H9 (cell line): Measurements from ENCODE around the gene RGS6. TPM values are rescaled to one million over a fixed set of nuclear protein-coding genes. Genes with fewer than 3 reads are reported as not detected.

Experiments used
- DNase-seq: peaks from one replicate; pipeline ENCODE4 v3.0.0-alpha.2; 2017
- H2AFZ ChIP-seq: one replicate; pipeline ENCODE4 v1.6.1; 2013; ENCODE audit warnings: mild to moderate bottlenecking, low read length, control low read depth, moderate library complexity
- H2AK5ac ChIP-seq: 2 replicates; pipeline ENCODE4 v1.6.1; 2013; ENCODE audit warnings: low read length, control low read depth, mixed read lengths; ENCODE audit not compliant: insufficient read length
- H2BK120ac ChIP-seq: one replicate; pipeline ENCODE4 v1.6.1; 2013; ENCODE audit warnings: low read depth, mild to moderate bottlenecking, low read length, control low read depth, inconsistent platforms; ENCODE audit not compliant: poor library complexity, severe bottlenecking
- H2BK12ac ChIP-seq: 2 replicates; pipeline ENCODE4 v1.6.1; 2013; ENCODE audit warnings: low read length, control low read depth, mixed read lengths, low read depth; ENCODE audit not compliant: insufficient read length
- H2BK15ac ChIP-seq: 2 replicates; pipeline ENCODE4 v1.6.1; 2013; ENCODE audit warnings: low read depth, low read length, control low read depth
- H2BK20ac ChIP-seq: one replicate; pipeline ENCODE4 v1.6.1; 2013; ENCODE audit warnings: low read depth, mild to moderate bottlenecking, low read length, control low read depth, inconsistent platforms; ENCODE audit not compliant: poor library complexity, severe bottlenecking
- H2BK5ac ChIP-seq: 2 replicates; pipeline ENCODE4 v1.6.1; 2013; ENCODE audit warnings: low read length, control low read depth, mixed read lengths; ENCODE audit not compliant: insufficient read length
- H3K14ac ChIP-seq: 2 replicates; pipeline ENCODE4 v1.6.1; 2013; ENCODE audit warnings: low read length, control low read depth; ENCODE audit not compliant: insufficient read depth
- H3K18ac ChIP-seq: 2 replicates; pipeline ENCODE4 v1.6.1; 2013; ENCODE audit warnings: low read depth, mild to moderate bottlenecking, mixed read lengths, low read length, control low read depth; ENCODE audit not compliant: insufficient read length
- H3K23ac ChIP-seq: 2 replicates; pipeline ENCODE4 v1.6.1; 2013; ENCODE audit warnings: low read length, control low read depth, mixed read lengths, low read depth; ENCODE audit not compliant: insufficient read length
- H3K23me2 ChIP-seq: 2 replicates; pipeline ENCODE4 v1.6.1; 2013; ENCODE audit warnings: low read depth, mild to moderate bottlenecking, mixed read lengths, low read length, control low read depth; ENCODE audit not compliant: insufficient read length, poor library complexity, severe bottlenecking
- H3K27ac ChIP-seq: 2 replicates; pipeline ENCODE4 v1.5.1; 2013; ENCODE audit warnings: low read length, control low read depth, mixed read lengths, low read depth; ENCODE audit not compliant: insufficient read length
- H3K27me3 ChIP-seq: 2 replicates; pipeline ENCODE4 v1.6.1; 2013; ENCODE audit warnings: low read length, control low read depth, inconsistent platforms; ENCODE audit not compliant: insufficient read depth
- H3K4ac ChIP-seq: 2 replicates; pipeline ENCODE4 v1.6.1; 2013; ENCODE audit warnings: low read depth, mild to moderate bottlenecking, control low read depth, inconsistent platforms, low read length, moderate library complexity
- H3K4me1 ChIP-seq: 2 replicates; pipeline ENCODE4 v1.6.1; 2013; ENCODE audit warnings: low read length, control low read depth, inconsistent platforms; ENCODE audit not compliant: insufficient read depth
- H3K4me2 ChIP-seq: 2 replicates; pipeline ENCODE4 v1.6.1; 2013; ENCODE audit warnings: low read length, control low read depth, mixed read lengths; ENCODE audit not compliant: insufficient read length, insufficient read depth
- H3K56ac ChIP-seq: 2 replicates; pipeline ENCODE4 v1.6.1; 2013; ENCODE audit warnings: low read depth, mild to moderate bottlenecking, mixed read lengths, low read length, control low read depth; ENCODE audit not compliant: insufficient read length
- H3K79me1 ChIP-seq: 2 replicates; pipeline ENCODE4 v1.6.1; 2013; ENCODE audit warnings: low read depth, mild to moderate bottlenecking, moderate library complexity, low read length, control low read depth, inconsistent platforms; ENCODE audit not compliant: insufficient read depth, poor library complexity, severe bottlenecking
- H3K79me2 ChIP-seq: 2 replicates; pipeline ENCODE4 v1.6.1; 2013; ENCODE audit warnings: low read length, control low read depth, inconsistent platforms; ENCODE audit not compliant: insufficient read depth
- H3K9ac ChIP-seq: 2 replicates; pipeline ENCODE4 v1.6.1; 2013; ENCODE audit warnings: low read length, control low read depth, mixed read lengths; ENCODE audit not compliant: insufficient read length; ENCODE audit errors: extremely low read depth
- H3K9me3 ChIP-seq: one replicate; pipeline ENCODE4 v1.6.1; 2013; ENCODE audit warnings: low read depth, low read length, inconsistent platforms; ENCODE audit not compliant: control insufficient read depth
- H3T11ph ChIP-seq: one replicate; pipeline ENCODE4 v1.6.1; 2013; ENCODE audit warnings: mild to moderate bottlenecking, low read length, control low read depth, inconsistent platforms
- H4K20me1 ChIP-seq: one replicate; pipeline ENCODE4 v1.6.1; 2013; ENCODE audit not compliant: control insufficient read depth, insufficient read length, insufficient read depth
- H4K5ac ChIP-seq: 2 replicates; pipeline ENCODE4 v1.6.1; 2013; ENCODE audit warnings: low read depth, mild to moderate bottlenecking, mixed read lengths, low read length, control low read depth; ENCODE audit not compliant: insufficient read length
- H4K8ac ChIP-seq: replicated peaks from 2 replicates; pipeline ENCODE4 v1.6.1; 2013; ENCODE audit warnings: low read length, control low read depth, mixed read lengths, low read depth; ENCODE audit not compliant: insufficient read length
- H4K91ac ChIP-seq: 2 replicates; pipeline ENCODE4 v1.6.1; 2013; ENCODE audit warnings: low read depth, mild to moderate bottlenecking, moderate library complexity, mixed read lengths, low read length, control low read depth; ENCODE audit not compliant: insufficient read length
- H3K27ac Mint-ChIP-seq, 3 experiments: 2 replicates in 2 of 3; 3 replicates in 1 of 3; pipeline ENCODE4 v1.8.0; 2020 to 2021; ENCODE audit warnings: mixed read lengths in 3 of 3, mild to moderate bottlenecking in 1 of 3, moderate library complexity in 1 of 3
- H3K27me3 Mint-ChIP-seq: 2 replicates; pipeline ENCODE4 v1.8.0; 2021; ENCODE audit warnings: low read depth, mild to moderate bottlenecking, moderate library complexity, mixed read lengths
- H3K36me3 Mint-ChIP-seq, 3 experiments: 2 replicates in 2 of 3; 3 replicates in 1 of 3; pipeline ENCODE4 v1.8.0; 2020 to 2021; ENCODE audit warnings: low read depth in 3 of 3, mixed read lengths in 3 of 3; ENCODE audit not compliant: insufficient read depth in 1 of 3
- H3K4me1 Mint-ChIP-seq, 2 experiments: 2 replicates each; pipeline ENCODE4 v1.8.0; 2020; ENCODE audit warnings: mixed read lengths in 2 of 2
- H3K4me3 Mint-ChIP-seq, 2 experiments: 2 replicates in 1 of 2; 3 replicates in 1 of 2; pipeline ENCODE4 v1.8.0; 2020 to 2021; ENCODE audit warnings: mild to moderate bottlenecking in 2 of 2, mixed read lengths in 2 of 2, moderate library complexity in 1 of 2
- H3K9me3 Mint-ChIP-seq, 2 experiments: 2 replicates in 1 of 2; 3 replicates in 1 of 2; pipeline ENCODE4 v1.8.0; 2020; ENCODE audit warnings: mild to moderate bottlenecking in 2 of 2, mixed read lengths in 2 of 2, moderate library complexity in 1 of 2
- CTCF ChIP-seq: fragments of 200-600 bp; sonication (generic); conservative IDR thresholded peaks from 3 replicates; pipeline ENCODE4 v1.8.0; 2021; ENCODE audit warnings: antibody characterized with exemption, mild to moderate bottlenecking
- WGBS: extraction: QIAGEN DNeasy Blood & Tissue Kit; methylation state at CpG from one replicate; pipeline ENCODE4 v1.1.7; 2013; ENCODE audit warnings: missing lambda C conversion rate, low lambda C conversion rate, mixed read lengths; ENCODE audit not compliant: insufficient read length; ENCODE audit errors: extremely low coverage; 5-methylcytosine and 5-hydroxymethylcytosine counted together
- total RNA-seq: library from RNA; stranded (reverse); gene quantifications from 2 replicates; pipeline ENCODE4 v1.2.1, GENCODE V29; 2021

The RGS6 gene
- total RNA-seq, 1 experiment from 2014 or later: 3.0 TPM

- Mint-ChIP-seq H3K9me3 (no peaks in the 10 kb centered on the region; a peak in 1 of 5 replicates), H3K27me3 (peaks cover 2% of the 10 kb centered on the region; the same call in 1 of the 2 replicates), H3K36me3 (no peaks in the 10 kb centered on the region), H3K4me1 (peaks cover 23 to 28% of the 10 kb centered on the region in 2 experiments), H3K27ac (no peak overlapping the region), H3K4me3 (no peak overlapping the region)
- Histone ChIP-seq H3K23me2 (no peaks in the 10 kb centered on the region), H2BK15ac (no peak overlapping the region), H2AFZ (no peak overlapping the region), H2BK5ac (no peak overlapping the region), H4K8ac (no peak overlapping the region), H3K27ac (no peak overlapping the region), H4K20me1 (no peaks in the 10 kb centered on the region), H4K5ac (no peak overlapping the region), H3K79me1 (no peaks in the 10 kb centered on the region), H3K14ac (no peak overlapping the region; the same call in 1 of the 2 replicates), H3K27me3 (no peaks in the 10 kb centered on the region), H3K4me1 (no peaks in the 10 kb centered on the region; the same call in 1 of the 2 replicates), H3K56ac (no peak overlapping the region), H3T11ph (no peak overlapping the region), H3K9ac (no peak overlapping the region), H3K79me2 (no peaks in the 10 kb centered on the region), H3K18ac (no peak overlapping the region), H3K23ac (no peak overlapping the region), H4K91ac (no peak overlapping the region), H2BK12ac (no peak overlapping the region), H2AK5ac (no peak overlapping the region), H3K9me3 (no peaks in the 10 kb centered on the region), H3K4me2 (no peak overlapping the region), H2BK120ac (no peak overlapping the region), H2BK20ac (no peak overlapping the region), H3K4ac (no peak overlapping the region)
- no peak for DNase-seq
- WGBS: no CpG with 5 or more reads among the region's 16 CpGs
- TF ChIP-seq CTCF: no peak
Observed at GRCh38 chr14:72597252-72598233, 665.3 kb downstream of the RGS6 start.
